Right lobe of liver (tissue), 4 donors: ENCODE data around the gene LRP11.

Experiments used
- POLR2A ChIP-seq: fragments of 450-650 bp; IDR thresholded peaks from one replicate; pipeline ENCODE4 v1.6.1; 2017; ENCODE audit warnings: antibody characterized with exemption, mild to moderate bottlenecking
- TF ChIP-seq, protein P1 (sequence below), 4 donors: fragments of 200-600 bp in 3 of 4; fragments of 450-650 bp in 1 of 4; IDR thresholded peaks; one replicate each; pipeline versions ENCODE4 v1.5.1 to v1.8.0; 2016 to 2022; ENCODE audit warnings: antibody characterized with exemption in 4 of 4, mild to moderate bottlenecking in 2 of 4
- donor health status: DM: no; HTN: no; CAD: no.
- donor health status: DM: no; HTN: no; CAD: no.
- donor health status: DM: no; HTN: yes; CAD: no.

DNA sequence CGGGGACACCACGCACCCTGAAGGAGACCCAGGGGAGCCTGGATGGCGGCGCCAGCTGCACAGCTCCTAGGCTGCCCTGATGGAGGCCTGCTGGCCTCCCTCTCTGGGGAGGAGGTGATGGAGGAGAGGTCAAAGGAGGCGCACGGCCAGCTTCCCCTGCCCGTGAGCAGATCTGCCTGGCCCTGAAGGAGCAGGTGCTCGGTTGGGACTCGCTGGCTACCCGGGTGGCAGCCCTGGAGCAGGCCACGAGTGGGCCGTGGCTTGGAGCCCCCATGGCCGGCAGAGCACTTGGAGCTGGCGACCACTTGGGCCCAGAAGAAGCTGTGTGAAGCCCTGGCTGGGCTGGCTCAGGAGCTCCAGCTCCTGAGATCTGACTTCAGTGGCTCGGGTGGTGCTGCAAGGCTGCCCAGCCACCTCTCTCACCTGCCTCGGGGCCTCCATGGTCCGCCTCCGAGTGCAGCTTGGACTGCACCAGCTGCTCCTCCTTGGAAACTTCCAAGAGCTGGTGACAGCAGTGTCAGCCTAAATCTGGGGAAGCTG lies 41.3 kb upstream of the LRP11 start:
- TF ChIP-seq, protein P1, sequence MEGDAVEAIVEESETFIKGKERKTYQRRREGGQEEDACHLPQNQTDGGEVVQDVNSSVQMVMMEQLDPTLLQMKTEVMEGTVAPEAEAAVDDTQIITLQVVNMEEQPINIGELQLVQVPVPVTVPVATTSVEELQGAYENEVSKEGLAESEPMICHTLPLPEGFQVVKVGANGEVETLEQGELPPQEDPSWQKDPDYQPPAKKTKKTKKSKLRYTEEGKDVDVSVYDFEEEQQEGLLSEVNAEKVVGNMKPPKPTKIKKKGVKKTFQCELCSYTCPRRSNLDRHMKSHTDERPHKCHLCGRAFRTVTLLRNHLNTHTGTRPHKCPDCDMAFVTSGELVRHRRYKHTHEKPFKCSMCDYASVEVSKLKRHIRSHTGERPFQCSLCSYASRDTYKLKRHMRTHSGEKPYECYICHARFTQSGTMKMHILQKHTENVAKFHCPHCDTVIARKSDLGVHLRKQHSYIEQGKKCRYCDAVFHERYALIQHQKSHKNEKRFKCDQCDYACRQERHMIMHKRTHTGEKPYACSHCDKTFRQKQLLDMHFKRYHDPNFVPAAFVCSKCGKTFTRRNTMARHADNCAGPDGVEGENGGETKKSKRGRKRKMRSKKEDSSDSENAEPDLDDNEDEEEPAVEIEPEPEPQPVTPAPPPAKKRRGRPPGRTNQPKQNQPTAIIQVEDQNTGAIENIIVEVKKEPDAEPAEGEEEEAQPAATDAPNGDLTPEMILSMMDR (IDR thresholded peaks at IDR 0.05), result no peak
- TF ChIP-seq POLR2A, result no peak
